AG04450 (cell line): ENCODE data around the gene CLDN14. TPM values are rescaled to one million over a fixed set of nuclear protein-coding genes. Genes with fewer than 3 reads are reported as not detected.

Source experiments
- CTCF ChIA-PET: fragments of 300-600, 350-600 bp; formaldehyde crosslinking; extraction: SDS; loops from one replicate; lab custom pipeline; 2022; ENCODE audit warnings: antibody characterized with exemption, inconsistent platforms; lab: Charles Lee
- POLR2A ChIA-PET: fragments of 350-600 bp; formaldehyde crosslinking; extraction: SDS; loops from one replicate; lab custom pipeline; 2021; ENCODE audit warnings: antibody characterized with exemption, inconsistent platforms; lab: Yijun Ruan, JAX
- DNase-seq: peaks from one replicate; pipeline ENCODE4 v3.0.0-alpha.2; 2011; ENCODE audit warnings: low read depth, low spot score
- H3K27ac ChIP-seq: one replicate; pipeline ENCODE4 v1.5.1; 2012; ENCODE audit warnings: low read depth, low read length, control low read depth
- H3K27me3 ChIP-seq: one replicate; pipeline ENCODE4 v1.6.0; 2012; ENCODE audit warnings: low read length; ENCODE audit not compliant: control insufficient read depth, insufficient read depth
- H3K4me3 ChIP-seq: 2 replicates; pipeline ENCODE4 v1.5.1; 2011; ENCODE audit warnings: mild to moderate bottlenecking, low read depth, low read length, control low read depth
- H3K9me3 ChIP-seq: 2 replicates; pipeline ENCODE4 v1.5.1; 2012; ENCODE audit warnings: low read length; ENCODE audit not compliant: control insufficient read depth, insufficient read depth
- polyA plus RNA-seq: library from polyadenylated mRNA; depleted of rRNA; stranded (reverse); fragments of >200 nt; gene quantifications from 2 replicates; pipeline ENCODE4 v1.2.3, GENCODE V29; 2011
- TF ChIP-seq, protein P1 (sequence below): IDR thresholded peaks from 2 replicates; pipeline ENCODE4 v1.5.1; 2011; ENCODE audit warnings: low read depth, low read length, control low read depth, inconsistent platforms

Gene CLDN14
- polyA plus RNA-seq, 1 experiment: not detected

DNA sequence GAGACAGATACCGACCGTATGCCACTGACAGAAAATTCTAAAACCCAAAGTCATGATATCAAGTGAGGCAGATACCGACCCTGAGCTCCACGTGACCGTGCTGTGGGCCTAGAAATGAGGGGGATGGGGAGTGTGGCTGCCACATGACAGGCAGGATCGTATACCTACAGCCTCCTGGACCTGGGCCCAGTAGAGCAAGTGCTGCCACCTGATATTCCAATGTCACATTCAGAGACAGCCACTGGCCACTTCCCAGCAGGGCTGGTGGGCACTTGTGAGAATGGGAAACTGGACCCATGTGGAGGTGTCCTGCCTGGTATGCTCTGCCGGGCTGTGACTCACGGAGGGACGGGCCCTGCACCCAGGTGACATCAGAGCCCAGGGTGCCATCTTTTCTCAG lies 44.6 kb upstream of the CLDN14 start:
- Histone ChIP-seq H3K4me3 (no peak overlapping the region), H3K27me3 (peaks cover 37% of the 10 kb centered on the region), H3K9me3 (no peaks in the 10 kb centered on the region), H3K27ac (peak overlapping the region; percentile 2)
- DNase-seq: no peak
- TF ChIP-seq, protein P1, sequence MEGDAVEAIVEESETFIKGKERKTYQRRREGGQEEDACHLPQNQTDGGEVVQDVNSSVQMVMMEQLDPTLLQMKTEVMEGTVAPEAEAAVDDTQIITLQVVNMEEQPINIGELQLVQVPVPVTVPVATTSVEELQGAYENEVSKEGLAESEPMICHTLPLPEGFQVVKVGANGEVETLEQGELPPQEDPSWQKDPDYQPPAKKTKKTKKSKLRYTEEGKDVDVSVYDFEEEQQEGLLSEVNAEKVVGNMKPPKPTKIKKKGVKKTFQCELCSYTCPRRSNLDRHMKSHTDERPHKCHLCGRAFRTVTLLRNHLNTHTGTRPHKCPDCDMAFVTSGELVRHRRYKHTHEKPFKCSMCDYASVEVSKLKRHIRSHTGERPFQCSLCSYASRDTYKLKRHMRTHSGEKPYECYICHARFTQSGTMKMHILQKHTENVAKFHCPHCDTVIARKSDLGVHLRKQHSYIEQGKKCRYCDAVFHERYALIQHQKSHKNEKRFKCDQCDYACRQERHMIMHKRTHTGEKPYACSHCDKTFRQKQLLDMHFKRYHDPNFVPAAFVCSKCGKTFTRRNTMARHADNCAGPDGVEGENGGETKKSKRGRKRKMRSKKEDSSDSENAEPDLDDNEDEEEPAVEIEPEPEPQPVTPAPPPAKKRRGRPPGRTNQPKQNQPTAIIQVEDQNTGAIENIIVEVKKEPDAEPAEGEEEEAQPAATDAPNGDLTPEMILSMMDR: no peak
- POLR2A ChIA-PET: no interaction called here
- CTCF ChIA-PET: no interaction called here

DNA sequence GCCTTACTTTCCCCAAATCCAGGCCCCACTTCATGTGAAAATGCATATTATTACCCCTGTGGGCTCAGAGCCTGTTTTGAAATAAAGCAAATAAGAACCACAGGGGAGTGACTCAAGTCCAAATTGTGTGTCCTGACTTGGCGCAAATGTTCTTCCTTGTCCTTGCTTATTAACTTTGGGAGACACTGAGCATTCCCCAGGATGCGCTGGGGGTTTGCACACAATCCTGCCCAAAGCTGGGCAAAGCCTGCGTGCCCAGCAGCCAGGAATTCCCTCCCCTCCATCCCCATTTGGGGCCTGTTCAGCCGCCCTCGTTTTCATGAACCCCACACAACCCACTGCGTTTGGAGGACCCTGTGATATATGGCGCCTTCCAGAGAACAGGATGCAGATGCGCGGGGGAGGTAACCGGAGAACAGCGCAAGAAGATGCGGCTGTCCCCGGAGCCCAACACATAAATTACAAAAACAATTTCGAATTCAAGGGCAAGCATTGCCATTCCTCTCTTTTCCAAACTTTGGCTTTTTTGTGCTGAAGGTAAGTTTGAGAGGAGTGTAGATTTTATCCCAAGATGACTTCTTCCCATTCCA lies 42.4 kb upstream of the CLDN14 start:
- TF ChIP-seq, protein P1: no peak
- ChIA-PET CTCF (no interaction called here), POLR2A (no interaction called here)
- H3K27me3 ChIP-seq: peaks cover 28% of the 10 kb centered on the region
- H3K4me3 ChIP-seq: no peak overlapping the region
- no peak overlapping the region for H3K27ac ChIP-seq
- H3K9me3 ChIP-seq: no peaks in the 10 kb centered on the region
- DNase-seq: no peak

DNA sequence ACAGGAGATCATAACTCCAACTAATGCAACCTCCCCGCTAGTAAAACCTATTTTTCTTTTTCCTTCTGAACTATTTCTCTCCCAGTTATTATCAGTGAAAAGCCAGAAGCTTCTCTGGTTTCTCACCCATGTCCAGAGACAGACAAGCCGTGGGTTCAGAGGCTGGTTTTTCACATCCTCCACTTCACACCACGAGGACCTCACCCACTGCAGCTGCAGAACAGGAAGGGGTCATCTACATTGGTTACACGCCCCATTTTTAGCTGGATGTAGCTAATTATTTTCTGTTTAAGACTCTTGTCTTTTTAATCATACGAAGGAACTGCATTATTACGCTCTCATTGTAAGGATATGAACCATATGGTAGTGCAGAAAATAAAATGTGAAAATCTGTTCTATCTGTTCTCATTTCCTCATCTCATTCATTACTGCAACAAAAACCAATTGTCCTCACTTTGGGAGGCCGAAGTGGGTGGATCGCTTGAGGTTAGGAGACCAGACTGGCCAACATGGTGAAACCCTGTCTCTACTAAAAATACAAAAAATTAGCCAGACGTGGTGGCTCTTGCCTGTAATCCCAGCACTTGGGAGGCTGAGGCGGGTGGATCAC lies 39.1 kb upstream of the CLDN14 start:
- no peak overlapping the region for H3K4me3 ChIP-seq
- TF ChIP-seq, protein P1: no peak
- H3K9me3 ChIP-seq: no peaks in the 10 kb centered on the region
- H3K27ac ChIP-seq: no peak overlapping the region
- ChIA-PET CTCF (interaction anchor here (0.8 kb wide), 1 partner anchor 14 kb away, joined by 3 read pairs; no protein-coding TSS in a partner anchor), POLR2A (no interaction called here)
- H3K27me3 ChIP-seq: peaks cover 31% of the 10 kb centered on the region
- DNase-seq: no peak

DNA sequence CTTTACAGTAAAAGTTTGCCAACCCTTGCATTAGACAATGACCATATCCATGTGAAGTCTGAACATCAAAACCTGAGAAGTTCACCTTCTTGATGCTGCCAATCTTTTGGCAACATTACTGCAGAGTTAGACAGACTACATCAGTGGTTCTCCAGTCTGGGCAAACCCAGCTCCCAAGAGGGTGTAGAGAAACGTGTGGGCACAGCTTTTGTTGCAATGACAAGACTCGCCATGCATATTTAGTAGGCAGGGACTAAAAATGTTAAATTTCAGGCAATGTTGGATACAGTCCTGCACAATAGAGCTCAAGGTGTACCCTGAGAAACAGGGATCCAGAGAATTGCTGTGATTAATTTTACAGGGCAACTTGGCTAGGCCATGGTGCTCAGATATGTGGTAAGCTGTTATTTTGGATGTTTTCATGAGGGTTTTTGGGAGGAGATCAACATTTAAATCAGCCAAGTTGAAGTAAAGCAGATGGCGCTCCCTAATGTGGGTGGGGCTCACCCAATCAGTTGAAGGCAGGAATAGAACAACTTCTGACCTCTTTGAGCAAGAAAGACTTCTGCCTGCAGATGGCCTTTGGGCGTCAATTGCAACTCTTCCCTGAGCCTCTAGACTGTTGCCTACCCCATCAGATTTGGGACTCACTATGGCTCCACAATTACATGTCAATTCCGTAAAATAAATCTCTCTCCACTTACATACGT lies 37.6 kb upstream of the CLDN14 start:
- POLR2A ChIA-PET: no interaction called here
- CTCF ChIA-PET: interaction anchor here (1.8 kb wide), 1 partner anchor 13 kb away, joined by 4 read pairs; no protein-coding TSS in a partner anchor
- H3K9me3 ChIP-seq: no peaks in the 10 kb centered on the region
- H3K27me3 ChIP-seq: peaks cover 35% of the 10 kb centered on the region
- no peak overlapping the region for H3K27ac ChIP-seq
- DNase-seq: no peak
- H3K4me3 ChIP-seq: no peak overlapping the region
- TF ChIP-seq, protein P1: no peak

DNA sequence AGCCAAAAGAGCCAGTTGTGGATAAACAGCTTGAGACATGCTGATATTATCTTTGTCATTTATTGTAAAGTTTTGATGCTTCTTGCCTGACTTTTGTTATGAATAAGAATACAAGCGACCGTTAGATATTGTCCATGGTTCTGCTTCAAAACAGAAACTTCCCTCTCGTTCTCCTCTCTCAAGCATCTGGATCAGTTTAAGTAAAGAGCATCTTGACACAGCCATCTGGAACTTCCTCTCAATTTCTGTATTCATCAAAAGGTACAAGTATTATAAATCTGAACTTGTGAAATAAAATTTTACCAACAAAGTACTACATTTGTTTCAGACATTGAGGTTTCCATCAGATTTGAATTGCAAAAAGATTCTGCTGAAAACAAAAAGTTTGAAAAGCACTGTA lies 36.4 kb upstream of the CLDN14 start:
- DNase-seq: no peak
- ChIA-PET CTCF (interaction anchor here (1.5 to 1.8 kb wide), 2 partner anchors 11 to 114 kb away, joined by 4 to 8 read pairs; no protein-coding TSS in a partner anchor), POLR2A (no interaction called here)
- no peak overlapping the region for H3K27ac ChIP-seq
- H3K9me3 ChIP-seq: no peaks in the 10 kb centered on the region
- H3K4me3 ChIP-seq: no peak overlapping the region
- peaks cover 39% of the 10 kb centered on the region for H3K27me3 ChIP-seq
- TF ChIP-seq, protein P1: no peak
